OCI-LY1 (cell line): ENCODE data around the gene STEAP3.

Experiments used
- CTCF ChIP-seq: fragments of 200-600 bp; sonication (generic), shearing (Covaris generic); IDR thresholded peaks from 2 replicates; pipeline ENCODE4 v1.5.1; 2017; ENCODE audit warnings: mild to moderate bottlenecking, antibody characterized with exemption, low read length, moderate library complexity, mixed read lengths
- EZH2 ChIP-seq: fragments of 200-600 bp; sonication (generic), shearing (Covaris generic); IDR thresholded peaks from 2 replicates; pipeline ENCODE4 v1.8.0; 2017; ENCODE audit warnings: borderline replicate concordance, mixed run types, mild to moderate bottlenecking, antibody characterized with exemption, low read length, moderate library complexity, mixed read lengths

- TF ChIP-seq CTCF: no peak
- no peak for TF ChIP-seq EZH2
Measured at GRCh38 chr2:119227346-119227745, 3.7 kb downstream of the STEAP3 start.
